Activated naive CD4-positive, alpha-beta T cell treated with anti-CD3 and anti-CD28 coated beads, Interleukin-2, amount 50 U/mL, for 16 hours (primary cell): ENCODE results near the gene KCNAB1.
A peak's percentile ranks its signal among the peaks of the same experiment; 100 is the strongest.

Source experiments
- DNase-seq: peaks from one replicate; pipeline ENCODE4 v3.0.0-alpha.2; 2020

The KCNAB1 gene

DNA sequence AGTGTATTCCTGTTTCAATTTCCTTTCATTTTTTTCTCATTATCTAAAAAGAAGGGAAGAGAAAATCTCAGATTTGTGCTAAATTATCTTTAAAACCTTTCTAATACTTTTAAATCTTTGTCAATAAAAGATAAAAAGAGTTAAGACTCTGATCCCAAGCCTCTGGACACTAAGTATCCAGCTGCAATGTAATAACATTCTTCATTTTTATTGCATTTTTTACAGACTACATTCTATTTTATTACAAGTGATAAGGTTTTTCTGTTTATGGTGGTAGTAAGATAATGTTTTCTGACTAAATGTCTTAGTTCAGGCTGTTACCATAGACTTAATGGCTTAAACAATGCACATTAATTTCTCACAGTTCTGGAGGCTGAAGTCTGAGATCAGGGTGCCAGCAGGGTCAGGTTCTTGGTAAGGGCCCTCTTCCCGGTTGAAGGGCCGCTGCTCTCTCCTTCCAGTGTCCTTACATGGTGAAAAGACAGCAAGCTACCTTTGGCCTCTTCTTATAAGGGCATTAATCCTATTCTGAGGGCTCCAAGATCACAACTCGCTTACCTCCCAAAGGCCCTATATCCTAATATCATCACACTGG, 19.7 kb downstream of the KCNAB1 start:
- no peak for DNase-seq

GRCh38 chr3:156142702-156143101, 22.3 kb downstream of the KCNAB1 start:
- no peak for DNase-seq

DNA sequence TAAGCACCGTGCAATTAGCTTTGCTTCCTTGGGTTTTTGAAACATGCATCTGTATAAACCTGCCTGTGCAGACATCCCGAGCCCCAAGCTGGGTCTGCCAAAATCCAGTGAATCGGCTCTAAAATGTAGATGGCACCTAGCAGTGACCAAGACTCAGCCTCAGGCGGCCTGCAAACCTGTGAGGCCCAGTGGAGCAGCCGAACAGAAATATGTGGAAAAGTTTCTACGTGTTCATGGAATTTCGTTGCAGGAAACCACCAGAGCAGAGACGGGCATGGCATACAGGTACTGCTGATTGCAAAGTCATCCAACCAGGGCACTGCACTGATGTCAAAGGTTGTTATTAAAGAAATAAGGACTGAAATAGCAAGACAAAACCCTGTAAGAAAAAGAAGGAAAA, 22.8 kb downstream of the KCNAB1 start:
- no peak for DNase-seq

DNA sequence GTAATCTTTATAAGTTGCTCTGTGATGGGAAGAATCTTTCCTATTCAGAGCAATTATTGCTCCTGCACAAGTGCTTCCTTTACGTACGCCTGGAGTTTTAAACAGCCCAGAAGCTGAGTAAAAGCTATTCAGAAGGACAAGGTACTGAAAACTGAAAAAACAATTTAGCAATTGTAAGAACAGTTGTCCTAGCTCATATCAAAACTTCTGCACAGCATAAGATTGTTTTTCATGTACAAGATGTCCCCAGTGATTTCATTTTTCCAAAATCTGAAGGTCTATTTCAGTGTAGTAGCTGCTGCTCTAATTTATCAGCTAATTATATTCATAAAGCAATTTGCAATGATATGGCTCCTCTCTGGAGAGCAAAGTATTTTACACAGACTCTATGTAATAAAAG, 23.7 kb downstream of the KCNAB1 start:
- no peak for DNase-seq

GRCh38 chr3:156145866-156146265, 25.5 kb downstream of the KCNAB1 start:
- no peak for DNase-seq

GRCh38 chr3:156148345-156148945, 28.1 kb downstream of the KCNAB1 start:
- DNase-seq, result no peak

GRCh38 chr3:156148946-156149381, 28.6 kb downstream of the KCNAB1 start:
- DNase-seq, result no peak

- no peak for DNase-seq
These were observed 29.5 kb downstream of the KCNAB1 start for GRCh38 chr3:156149876-156150275.

DNA sequence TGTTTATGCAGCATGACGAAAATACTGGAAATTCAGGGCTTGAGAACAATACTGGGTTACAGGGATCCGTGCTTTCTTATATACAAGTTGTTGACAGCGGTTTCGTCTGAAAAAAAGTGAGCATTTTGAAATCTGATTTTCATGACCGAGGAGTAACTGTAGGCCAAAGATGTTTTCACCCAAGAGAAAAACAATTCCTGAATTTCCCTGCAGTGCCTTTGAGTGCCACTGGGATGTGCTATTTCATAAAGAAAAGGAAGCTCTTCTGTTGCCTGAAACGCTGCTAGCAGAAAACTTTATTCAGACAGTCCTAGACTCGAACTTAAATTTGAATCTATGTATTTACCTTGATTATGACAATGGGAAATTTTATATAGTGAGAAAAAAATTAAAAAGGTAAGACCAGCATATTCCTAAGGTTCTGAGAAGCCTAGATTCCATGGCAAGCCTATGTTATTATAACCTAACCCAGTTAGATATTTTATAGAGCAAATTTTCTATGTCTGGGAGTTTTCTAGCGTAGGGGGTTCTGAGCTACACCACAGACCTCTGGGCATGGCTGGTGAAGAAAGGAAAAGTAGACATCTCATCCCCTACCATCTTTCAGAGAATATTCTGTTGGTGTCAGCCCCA, 30.2 kb downstream of the KCNAB1 start:
- DNase-seq, result peak; percentile 22

GRCh38 chr3:156151824-156152428, 31.5 kb downstream of the KCNAB1 start:
- peak; percentile 46 for DNase-seq

DNA sequence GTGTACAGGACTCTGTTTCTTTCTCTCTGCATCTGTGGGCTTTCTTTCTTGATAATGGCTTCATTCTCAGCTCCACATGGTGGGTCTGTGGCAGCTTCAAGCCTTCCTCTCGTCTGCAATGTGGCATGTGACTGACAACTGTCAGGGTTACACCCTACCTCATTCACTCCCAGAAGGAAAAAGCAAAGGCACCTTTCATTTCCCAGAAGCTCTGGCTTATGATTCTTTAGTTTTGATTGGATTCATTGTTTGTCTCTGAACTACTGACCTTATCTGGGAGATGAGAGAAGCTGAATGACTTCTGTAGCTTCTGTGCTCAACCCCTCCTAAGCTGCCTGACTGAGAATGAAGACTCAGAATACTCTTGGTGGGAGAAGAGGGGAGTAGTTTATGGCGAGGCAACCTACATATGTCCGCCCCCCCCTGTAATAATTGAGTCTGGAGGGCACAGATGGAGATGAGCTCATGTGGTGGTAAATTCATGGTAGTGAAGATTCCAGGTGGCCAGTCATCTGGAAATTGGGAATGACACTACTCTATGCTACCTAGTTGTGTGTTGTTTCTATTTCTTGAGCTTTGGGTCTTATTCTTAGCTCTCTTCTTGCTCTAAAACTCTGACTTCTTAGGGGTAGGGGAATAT, 38.4 kb downstream of the KCNAB1 start:
- no peak for DNase-seq

DNA sequence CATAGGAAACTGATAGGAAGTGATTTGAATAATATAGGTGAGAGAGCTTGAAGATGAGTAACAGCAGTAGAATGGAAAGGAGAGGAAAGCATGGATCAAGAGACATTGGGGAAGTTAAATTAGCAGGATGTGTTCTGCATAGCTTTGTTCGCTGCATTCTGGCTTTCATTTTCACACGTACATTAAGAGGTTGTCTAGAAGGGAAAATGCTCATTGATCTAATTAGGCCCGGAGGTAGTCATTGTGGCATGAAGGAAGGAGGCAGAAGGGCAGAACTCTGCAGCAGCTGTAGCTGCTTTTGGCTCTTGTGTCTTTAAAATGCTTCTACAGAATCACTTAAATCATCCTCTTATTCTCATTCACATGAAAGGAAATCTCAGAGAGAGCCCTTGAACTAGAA, 40.3 kb downstream of the KCNAB1 start:
- no peak for DNase-seq

- DNase-seq, result no peak
These were observed 40.8 kb downstream of the KCNAB1 start for GRCh38 chr3:156161172-156161571.

- no peak for DNase-seq
These were observed 43.5 kb downstream of the KCNAB1 start for GRCh38 chr3:156163848-156164247.

DNA sequence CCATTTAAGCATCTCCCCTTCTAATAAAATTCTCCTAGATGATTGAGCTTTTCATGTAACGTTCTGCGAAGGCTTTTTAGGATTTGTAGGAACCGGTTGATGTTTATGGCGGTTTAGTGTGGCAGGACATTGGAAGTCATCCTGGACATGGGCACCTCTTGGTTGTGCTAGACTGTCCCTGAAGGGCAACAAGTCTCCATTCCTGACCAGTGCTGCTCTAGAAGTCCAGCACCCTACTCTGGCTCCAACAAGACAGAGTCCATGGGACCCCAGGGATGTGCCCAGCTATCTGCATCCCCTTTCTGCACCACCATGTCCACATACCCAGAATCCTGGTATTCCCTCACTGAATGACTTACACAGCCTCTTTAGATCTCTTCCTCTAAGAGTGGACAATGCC, 46.4 kb downstream of the KCNAB1 start:
- no peak for DNase-seq

- no peak for DNase-seq
These were observed 50.2 kb downstream of the KCNAB1 start for GRCh38 chr3:156170571-156170970.

- no peak for DNase-seq
These were observed 51.2 kb downstream of the KCNAB1 start for GRCh38 chr3:156171281-156172267.

GRCh38 chr3:156172536-156172935, 52.2 kb downstream of the KCNAB1 start:
- DNase-seq, result no peak

DNA sequence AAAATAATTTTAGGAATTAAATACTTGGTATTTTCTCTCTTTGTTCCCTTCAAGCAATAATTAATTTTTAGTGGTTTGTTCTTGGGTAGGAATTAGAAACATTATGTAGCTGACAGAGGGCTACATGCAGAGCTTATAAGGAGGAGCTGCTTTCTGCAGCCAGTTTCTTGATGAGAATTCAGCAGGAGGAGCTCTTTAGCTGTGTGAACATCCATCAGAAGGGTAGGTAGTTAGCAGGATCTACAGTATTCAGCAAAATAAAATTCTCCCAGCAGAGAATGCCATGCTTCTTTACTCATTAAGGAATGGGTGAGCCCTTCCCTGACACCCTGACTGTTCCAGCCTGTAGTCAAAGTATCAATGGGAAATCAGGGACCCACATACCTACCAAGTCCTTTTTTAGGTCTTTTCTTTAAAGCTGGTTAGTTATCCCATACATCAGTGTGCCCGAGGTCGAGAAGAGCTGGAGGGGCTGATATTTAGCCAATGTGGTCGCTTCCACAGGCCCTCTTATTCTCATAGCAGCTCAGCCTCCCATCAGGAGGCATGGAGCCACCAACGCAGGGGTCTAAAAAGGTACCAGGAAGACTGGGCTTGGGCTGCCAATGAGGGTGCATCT, 54.0 kb downstream of the KCNAB1 start:
- no peak for DNase-seq

DNA sequence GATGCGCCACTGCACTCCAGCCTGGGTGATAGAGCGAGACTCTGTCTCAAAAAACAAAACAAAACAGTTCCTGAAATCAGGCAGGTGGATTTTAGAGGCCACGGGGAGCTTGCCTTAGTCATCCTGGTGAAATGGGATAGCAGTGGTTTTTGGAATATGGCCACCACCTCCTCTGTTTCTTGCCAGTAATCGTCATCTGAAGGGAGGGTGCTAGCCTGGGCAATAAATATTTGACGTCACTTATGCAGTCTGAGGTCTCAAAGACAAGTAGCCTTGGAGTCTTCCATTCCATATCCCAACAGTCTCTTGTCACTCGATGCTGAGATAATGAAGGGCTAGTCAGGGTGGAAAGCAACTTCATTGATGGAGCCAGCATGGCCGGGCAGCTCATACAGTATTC, 55.2 kb downstream of the KCNAB1 start:
- no peak for DNase-seq

DNA sequence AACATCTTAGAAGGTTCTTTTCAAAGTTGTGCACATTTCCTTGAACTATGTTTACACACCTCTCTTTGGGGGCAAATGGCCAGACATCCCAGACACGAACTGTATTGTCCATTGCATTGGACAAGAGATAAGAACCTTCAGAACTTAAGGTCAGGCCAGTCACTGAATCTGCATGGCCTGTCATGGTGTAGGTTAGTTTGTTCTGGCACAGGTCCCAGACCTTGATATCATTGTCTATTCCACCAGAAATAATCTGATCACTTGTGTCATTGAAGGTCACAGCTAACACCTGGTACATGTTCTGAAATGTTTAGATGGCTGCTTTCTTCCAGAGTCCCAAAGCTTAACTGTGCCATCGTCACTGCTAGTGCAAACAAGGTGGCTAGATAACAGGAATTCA, 55.7 kb downstream of the KCNAB1 start:
- no peak for DNase-seq

- DNase-seq, result no peak
These were observed 56.3 kb downstream of the KCNAB1 start for GRCh38 chr3:156176629-156177210.
